ENCODE results near the gene DPM3.
"Not testable (repeated sequence)": the region's sequence is repeated elsewhere in the genome, so short reads cannot be mapped to it uniquely, and the experiment has no call there.

The DPM3 gene, protein sequence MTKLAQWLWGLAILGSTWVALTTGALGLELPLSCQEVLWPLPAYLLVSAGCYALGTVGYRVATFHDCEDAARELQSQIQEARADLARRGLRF

DNA sequence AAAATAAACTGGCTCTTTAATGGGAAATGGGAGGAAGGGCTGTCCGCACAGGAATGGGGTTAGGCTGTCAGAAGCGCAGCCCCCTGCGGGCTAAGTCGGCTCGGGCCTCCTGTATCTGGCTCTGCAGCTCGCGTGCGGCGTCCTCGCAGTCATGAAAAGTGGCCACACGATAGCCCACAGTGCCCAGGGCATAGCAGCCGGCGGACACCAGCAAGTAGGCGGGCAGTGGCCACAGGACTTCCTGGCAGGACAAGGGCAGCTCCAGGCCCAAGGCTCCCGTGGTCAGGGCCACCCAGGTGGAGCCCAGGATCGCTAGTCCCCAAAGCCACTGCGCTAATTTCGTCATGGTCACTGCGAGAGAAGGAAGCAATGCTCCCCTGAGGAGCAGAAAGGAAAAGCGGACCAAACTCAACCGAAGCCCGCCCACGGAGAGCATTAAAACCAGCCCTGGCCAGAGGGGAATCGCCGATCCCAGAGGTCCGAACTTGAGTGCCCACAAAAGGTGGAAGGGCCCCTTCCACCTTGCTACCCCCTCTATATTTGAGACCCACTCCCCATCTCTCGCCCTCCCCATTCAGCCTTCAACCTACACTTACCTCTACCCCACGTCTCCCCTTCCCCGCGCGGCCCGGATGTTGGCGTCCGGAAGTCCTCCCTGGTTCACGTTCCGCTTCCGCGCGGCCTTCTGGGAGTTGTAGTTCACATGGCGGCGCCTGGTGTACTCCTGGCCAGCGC, at the start of gene DPM3:
TSS of gene DPM3 (minus strand) at position 637 of the 735 bp plus-strand sequence. CDS start at position 346, 291 bp downstream.
- peak; percentile 83 to 89 for DNase-seq

DNA sequence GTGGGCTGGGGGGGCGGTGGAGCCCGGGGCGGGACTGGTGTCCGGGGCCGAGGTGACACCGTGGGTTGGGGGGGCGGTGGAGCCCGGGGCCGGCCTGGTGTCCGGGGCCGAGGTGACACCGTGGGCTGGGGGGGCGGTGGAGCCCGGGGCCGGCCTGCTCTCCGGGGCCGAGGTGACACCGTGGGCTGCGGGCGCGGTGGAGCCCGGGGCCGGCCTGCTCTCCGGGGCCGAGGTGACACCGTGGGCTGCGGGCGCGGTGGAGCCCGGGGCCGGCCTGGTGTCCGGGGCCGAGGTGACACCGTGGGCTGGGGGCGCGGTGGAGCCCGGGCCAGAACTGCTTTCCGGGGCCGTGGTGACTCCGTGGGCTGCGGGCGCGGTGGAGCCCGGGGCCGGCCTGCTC, 49.6 kb upstream of the DPM3 start:
- not testable (repeated sequence) for DNase-seq

DNA sequence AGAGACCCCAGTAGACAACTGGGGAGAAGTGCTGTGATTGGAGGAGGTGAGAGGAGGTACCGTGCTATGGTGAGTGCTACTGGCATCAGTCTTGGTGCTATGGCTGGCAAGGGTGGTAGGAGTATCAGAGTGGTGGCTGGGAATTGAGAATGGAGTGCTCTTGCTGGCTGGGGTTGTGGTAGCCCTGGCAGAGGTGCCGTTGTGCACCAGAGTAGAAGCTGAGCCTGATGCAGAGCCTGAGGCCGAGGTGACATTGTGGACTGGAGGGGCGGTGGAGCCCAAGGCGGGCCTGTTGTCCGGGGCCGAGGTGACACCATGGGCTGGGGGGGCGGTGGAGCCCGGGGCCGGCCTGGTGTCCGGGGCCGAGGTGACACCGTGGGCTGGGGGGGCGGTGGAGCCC, 47.9 kb upstream of the DPM3 start:
- no peak for DNase-seq

DNA sequence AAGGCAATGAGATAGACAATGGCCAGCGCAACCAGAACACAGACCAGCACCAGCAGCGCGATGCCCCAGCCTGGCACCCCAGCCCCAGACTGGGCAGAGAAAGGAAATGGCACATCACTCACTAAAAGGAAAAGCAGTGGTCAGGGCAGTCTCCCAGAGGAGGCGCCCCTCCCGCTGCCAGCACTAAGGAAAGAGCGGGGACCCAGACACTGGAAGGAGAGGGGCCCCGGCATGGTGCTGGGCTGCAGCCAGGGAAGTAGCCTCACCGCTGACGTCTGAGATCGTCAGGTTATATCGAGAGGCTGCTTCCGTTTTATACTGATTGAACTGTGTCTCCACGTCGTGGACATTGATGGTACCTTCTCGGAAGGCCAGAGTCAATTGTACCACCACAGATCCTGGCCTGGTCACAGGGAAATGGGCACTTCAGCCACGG, 47.1 kb upstream of the DPM3 start:
- DNase-seq: no peak

DNA sequence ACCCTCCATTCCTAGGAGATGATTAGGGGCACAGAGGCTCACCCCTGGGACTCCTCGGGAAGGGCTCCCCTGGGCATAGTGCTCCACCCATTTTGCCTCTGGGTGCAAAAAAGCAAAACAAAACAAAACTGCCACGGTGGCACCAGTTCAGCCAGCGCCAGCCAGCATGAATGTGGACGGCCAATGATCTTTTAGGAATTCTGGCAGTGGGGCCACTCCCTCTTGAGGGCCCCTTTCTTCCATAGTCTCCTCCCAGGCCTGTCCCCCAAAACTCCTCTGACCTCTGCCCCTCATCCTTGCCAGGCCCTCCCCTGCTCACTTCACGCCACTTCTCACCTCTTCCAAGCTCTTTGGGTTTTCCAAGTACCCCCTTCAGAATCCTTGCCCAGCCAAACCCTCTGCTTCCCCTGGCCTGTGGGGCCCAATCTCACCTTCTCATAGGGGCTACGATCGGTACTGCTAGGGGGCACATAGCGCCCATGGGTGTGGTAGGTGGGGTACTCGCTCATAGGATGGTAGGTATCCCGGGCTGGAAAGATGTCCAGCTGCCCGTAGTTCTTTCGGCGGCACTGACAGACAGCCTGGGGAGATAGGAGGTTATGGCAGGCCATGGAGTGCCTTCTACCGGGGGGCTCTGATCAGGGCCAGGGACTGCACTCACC, 46.6 kb upstream of the DPM3 start:
- DNase-seq: no peak

DNA sequence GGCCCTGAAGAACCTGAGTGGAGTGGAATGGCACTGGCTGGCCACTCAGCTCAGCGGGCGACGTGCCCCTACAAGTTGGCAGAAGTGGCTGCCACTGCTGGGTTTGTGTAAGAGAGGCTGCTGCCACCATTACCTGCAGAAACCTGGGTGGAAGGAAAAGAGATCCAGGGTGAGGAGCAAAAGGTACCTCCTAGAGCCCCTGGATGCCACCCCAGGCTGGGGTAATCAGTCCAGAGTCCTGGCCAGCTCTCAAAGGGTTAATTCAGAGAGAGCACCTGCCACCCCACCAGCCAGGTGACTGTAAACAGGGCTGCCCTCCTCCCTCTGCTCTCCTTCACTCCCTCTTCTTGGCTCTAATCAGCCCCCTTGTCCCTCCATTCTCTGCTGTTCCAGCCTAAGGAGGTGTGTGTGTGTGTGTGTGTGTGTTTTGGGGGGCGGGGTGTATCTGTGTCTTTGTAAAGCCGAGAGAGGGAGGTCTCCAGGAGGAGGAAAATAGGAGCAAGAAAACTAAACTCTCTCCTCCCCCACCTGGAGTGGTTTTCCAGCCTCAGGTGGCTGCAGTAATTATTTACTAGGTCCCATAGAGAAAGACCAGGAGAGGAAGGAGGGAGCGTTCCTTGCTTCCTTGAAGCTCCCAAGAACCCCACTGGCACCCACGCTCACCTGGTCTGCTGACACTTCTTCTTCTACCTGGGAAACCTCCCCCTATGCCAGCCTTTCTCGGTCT, 45.9 kb upstream of the DPM3 start:
- no peak for DNase-seq

DNA sequence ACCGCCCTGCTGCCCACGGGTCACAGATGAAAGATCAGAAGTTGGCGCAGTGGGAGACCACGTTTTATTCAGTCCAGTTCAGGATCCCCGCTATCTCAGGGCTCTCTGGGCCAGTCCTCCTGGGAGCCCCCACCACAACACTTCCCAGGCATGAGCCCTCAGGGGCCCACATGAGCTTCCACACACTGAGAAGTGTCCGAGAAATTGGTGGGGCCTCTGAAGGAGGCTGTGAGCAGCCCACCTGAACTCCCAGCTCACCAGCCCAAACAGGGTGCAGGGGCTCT, 45.4 kb upstream of the DPM3 start:
- DNase-seq: no peak

DNA sequence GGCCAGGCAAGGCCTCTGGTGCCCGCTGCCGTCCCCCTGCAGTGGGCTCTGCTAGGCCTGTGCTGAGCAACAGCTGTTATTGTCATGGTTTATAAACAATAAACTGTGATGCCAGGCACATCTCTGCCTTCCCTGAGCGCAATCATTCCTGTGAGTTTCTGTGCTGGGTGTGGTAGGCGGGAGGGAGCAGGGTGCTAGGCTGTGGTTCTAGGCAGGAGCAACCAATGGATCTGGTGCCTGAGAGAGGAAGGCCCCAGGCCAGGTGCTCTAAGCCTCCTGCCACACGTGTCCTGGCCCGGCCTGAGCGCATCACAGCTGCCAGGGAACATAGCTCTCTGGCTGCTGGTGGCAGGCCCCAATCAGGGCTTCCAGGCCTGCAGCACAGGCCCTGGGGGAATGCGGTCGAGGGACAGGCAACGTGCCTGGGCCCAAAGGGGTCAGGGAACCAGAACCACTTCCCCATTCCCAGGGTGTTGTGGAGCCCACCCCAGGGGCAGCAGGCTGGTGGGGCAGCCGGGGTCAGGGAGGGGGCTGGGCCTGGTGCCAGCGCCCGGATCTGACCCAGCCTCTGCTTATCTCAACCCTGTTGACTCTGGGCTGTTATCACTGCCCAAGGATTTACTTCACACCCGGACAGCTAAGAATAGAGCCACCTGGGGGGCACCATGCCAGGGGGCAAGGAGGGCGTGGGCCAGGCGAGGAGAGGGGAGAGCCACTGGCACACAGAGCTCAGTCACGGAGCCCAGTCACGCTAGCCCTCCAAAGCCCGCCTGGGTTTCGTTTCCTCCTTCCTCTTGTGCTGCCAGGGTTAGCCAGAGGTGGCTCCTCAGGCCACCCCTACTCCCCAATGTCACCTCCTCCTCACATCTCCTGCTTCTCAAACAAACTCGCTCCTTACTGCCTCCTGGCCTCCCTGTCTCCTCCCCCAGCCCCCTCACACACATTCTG, 44.8 kb upstream of the DPM3 start:
- DNase-seq: no peak

DNA sequence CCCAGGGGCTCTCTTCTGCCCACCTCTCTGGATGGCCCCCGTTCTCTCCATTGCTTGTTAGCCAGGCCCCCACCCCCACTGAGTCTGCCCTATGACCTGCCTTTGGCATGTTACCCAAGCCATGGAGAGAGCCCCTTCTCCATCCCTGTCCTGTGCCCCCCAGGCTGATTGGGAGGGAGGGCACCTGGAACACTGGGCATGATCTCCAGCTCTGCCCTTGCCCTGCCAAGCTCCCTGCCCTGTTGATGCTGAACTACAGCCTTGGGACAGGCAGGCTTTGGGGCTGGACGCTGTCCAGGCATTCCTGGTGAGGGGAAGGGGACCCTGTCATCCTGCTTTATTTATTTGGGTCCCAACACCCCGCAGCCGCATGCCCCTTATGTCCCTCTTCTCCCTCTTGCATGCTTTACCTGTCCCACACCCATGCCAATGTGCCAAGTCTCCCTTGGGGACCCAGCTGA, 44.0 kb upstream of the DPM3 start:
- DNase-seq: no peak

DNA sequence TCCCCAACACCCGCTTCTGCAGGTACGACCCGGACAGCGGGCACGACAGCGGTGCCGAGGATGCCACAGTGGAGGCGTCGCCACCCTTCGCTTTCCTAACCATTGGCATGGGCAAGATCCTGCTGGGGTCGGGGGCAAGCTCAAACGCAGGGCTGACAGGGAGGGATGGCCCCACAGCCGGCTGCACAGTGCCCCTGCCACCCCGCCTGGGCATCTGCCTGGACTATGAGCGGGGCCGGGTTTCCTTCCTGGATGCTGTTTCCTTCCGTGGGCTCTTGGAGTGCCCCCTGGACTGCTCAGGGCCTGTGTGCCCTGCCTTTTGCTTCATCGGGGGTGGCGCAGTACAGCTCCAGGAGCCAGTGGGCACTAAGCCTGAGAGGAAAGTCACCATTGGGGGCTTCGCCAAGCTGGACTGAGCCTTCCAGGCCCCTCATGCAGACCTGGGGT, 43.5 kb upstream of the DPM3 start:
- no peak for DNase-seq

DNA sequence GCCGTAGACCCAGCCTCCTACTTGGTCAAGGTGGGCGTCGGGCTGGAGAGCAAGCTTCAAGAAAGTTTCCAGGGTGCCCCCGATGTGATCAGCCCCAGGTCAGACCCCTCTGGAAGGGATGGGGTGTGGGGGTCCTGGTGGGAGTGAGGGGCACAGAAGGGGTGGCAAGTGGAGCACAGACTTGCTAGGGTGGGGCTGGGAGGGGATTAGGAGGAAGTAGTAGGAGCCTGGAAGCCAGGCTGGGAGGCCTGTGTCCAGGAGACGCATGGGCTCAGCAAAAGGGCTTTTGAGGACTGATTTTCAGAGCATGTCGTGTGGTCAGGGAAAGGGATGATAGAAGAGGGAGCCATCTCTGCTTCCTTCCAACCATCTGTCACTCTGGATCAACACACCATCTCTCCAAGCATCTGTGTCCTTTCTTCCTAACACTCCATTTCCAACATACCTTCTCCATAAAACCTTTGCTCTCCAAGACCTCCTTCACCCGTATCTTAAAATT, 41.8 kb upstream of the DPM3 start:
- DNase-seq: no peak

DNA sequence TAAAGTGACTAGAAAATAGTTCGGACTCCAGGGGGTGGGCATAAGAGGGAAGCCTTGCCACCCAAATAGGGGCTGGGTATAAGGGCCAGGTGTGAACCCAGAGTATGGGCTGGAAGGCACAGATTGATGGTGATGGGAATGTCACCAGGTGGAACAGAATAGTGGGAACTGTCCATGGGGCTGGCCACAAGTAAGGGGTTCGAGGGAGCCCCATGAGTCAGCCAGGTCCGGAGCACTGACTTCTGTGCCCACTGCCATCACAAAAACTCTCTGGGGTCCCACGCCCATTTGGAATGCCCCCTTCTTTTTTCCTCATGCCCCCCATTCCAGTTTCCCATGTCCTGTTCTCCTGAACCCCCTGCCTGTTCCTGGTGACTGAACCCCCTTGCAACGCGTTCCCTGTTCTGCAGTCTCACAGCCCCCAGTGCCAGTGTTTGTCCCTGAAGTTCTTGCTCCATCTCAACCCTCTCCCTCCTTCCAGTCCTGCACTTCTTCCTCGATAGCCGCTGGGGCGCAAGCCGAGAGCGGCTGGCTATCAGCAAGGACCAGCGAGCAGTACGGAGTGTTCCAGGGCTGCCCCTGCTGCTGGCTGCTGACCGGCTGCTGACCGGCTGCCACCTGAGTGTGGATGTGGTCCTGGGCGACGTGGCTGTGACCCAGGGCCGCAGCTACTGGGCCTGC, 41.2 kb upstream of the DPM3 start:
- DNase-seq: no peak

DNA sequence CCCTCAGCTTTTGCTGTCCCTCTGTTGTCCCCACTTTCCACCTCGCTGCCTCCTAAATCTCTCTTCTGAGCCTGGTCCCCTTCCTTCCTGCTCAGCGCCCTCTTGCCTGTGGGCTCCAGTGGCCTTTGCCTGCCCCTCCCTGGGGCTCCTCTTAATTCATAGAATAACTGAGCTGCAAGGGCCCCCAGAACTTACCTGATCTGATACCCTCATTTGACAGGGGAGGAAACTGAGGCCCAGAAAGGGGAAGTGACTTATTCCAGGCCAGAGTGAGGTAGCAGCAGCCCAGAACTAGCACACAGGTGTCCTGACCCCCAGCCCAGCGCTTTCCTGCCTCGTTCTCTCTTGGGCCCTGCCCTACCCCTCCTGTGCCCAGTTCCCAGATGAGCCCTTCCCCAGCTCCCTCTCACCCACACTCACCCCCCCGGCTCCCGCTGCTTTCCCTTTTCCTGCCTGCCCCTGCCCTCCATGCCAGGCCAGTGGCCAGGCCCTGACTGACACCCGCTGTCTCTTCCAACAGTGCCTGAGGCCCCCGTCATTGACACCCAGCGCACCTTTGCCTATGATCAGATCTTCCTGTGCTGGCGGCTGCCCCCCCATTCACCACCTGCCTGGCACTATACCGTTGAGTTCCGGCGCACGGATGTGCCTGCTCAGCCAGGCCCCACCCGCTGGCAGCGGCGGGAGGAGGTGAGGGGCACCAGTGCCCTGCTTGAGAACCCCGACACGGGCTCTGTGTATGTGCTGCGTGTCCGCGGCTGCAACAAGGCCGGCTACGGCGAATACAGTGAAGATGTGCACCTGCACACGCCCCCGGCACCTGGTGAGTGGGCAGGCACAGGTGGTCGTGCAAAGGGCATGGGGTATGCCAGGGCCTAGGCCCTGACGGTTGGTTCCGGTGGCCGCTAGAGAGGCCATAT, 39.0 kb upstream of the DPM3 start:
- no peak for DNase-seq

DNA sequence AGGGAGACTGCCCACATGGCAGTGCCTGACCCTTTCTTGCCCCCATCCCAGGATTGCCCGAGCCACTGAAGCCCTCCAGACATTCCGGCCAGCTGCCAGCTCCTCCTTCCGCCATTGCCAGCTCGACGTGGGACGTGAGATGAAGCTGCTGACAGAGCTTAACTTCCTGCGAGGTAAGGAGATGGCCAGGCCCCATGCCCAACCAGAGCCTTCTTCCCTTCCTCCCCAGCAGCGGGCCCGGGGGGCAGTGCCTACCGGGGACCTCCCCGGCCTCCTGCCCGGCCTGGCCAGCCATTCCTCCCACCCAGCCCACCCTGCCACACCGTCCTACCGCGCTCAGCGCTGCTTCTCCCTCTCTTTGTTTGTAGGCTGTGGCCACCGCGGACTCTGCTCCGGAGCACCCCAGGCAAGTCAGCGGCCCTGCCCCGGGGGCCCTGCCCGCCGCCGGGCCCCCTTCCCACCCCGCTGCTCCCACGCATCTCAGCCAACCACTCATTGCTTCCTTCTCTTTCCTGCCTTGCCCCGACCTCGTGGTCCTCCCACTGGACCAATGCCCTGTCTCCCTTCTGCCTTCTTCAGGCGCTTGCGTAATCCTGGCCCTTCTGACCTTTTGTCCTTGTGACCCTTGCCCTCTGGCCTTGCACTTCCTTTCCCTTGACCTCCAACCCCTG, 38.2 kb upstream of the DPM3 start:
- no peak for DNase-seq

DNA sequence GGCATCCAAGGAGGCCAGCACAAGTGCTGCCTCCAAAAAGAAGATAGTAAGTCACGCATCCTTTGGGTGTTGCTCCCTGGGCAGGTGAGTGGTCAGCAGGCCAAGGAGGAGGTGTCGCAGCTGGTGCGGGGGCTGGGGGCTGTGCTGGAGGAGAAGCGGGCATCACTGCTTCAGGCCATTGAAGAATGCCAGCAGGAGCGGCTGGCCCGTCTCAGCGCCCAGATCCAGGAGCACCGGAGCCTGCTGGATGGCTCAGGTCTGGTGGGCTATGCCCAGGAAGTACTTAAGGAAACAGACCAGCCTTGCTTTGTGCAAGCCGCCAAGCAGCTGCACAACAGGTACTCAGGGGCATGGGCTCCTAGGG, 37.6 kb upstream of the DPM3 start:
- DNase-seq: no peak

DNA sequence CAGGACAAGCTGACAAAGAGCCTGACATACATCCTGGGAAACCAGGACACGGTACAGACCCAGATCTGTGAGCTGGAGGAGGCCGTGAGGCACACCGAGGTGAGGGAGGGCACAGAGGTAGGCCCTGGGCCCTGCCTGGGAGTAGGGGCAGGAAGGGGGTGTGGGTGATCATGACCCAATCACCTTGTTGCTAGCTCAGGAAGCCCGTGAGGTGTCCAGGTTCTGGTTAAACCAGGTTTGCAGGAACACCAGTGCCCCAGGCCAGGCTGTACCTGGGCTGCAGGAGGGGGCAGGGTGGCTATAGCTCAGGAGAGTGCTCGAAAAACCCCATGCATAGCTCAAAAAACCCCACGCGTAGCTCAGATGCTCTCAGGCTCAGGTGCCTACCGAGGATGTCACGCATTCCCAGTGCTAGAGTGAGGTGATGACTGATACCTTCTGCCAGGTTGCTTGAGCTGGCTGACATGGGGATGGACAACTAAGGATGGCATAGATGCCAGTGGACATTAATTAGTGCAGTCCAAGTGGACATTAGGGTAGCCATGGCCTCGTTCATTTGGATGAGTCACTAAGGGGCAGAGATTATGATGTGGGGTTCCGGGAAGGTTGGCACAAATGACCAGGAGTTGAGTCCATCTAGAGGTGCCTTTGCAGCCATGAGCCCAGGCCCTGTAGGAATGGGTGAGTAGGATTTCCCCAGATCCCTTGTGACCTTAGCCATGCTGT, 37.0 kb upstream of the DPM3 start:
- no peak for DNase-seq

DNA sequence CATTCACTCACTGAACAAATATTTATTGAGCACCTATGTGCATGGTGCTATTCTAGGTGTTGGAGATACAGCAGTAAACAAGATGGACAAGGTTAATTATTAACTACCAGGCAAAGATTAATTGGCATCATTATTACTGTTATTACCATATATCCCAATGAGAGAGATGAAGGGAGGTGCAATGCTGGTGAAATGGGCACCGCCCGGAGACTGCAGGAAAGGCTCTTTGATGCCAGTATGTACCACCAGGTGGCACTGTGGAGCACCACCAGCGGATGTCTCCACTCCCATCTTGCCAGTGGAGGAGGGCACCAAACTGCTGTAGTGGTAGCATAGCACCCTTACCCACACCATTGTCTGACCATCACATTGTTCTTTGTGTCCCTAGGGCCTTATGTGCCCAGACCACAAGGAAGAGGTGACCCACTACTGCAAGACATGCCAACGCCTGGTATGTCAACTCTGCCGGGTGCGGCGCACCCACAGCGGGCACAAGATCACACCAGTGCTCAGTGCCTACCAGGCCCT, 36.3 kb upstream of the DPM3 start:
- DNase-seq: peak; percentile 83 to 88

DNA sequence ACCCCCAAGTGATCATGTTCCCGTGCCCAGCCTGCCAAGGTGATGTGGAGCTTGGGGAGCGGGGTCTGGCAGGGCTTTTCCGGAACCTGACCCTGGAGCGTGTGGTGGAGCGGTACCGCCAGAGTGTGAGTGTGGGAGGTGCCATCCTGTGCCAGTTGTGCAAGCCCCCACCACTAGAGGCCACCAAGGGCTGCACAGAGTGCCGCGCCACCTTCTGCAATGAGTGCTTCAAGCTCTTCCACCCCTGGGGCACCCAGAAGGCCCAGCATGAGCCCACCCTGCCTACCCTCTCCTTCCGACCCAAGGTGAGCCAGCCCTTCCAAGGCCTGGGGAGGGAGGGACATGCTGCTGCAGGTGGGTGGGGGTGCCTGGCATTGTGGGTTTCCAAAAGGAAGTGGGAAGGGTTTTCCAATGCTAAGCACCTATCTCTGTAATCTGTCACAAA, 35.6 kb upstream of the DPM3 start:
- DNase-seq: no peak

DNA sequence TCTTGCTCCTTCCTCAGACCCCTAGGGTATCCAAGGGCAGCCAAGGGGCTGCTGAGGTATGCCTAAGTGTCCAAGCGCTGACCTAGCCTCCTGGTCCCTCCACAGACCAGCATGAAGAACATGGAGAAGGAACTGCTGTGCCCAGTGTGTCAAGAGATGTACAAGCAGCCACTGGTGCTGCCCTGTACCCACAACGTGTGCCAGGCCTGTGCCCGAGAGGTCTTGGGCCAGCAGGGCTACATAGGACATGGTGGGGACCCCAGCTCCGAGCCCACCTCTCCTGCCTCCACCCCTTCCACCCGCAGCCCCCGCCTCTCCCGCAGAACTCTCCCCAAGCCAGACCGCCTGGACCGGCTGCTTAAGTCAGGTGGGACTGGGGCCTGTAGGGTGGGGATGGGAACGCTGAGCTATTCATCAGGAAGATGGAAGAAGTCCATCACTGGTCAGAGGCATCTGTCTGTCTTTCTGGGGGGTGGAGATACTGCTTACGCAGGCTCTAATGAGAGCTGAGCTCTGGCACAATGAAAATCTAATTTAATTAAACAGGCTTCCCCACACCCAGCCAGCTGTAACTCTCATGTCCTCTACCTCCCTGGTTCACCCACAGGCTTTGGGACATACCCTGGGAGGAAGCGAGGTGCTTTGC, 35.1 kb upstream of the DPM3 start:
- DNase-seq: no peak

All from NCI-H446 (cell line).